Measurements from ENCODE around the gene LHB. TPM values are rescaled to one million over a fixed set of nuclear protein-coding genes. Genes with fewer than 3 reads are reported as not detected.

LHB gene
- total and polyA plus RNA-seq, 2 donors (not counting 1 experiment from before 2014, with no cell fraction given): 1.1 to 4.7 TPM

DNA sequence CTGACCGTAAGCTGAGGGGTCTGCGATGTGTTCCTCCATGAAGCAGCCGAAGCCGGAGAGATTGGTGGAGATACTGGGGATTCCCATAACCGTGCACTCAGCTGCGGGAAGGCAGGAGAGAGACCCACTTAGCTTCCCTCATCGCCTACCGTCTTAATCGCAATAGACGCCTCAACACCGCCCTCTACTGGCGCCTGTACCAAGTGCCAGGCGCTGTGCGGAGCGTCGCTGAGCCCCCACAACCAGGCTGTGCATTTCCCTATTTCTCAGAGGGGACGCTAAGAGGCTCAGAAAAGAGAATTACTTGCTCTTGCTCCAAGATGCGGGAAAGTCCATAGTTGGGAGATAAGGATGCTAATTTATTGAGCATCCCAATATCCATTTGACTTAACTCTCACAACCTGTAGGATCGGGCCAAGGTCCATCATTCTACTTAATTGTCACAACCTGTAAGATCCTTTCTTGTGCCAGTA, 45.9 kb downstream of the LHB start:
- peak overlapping the region; percentile 63 for H3K27ac Mint-ChIP-seq
- 10% methylated on average over 15 of the region's 19 CpGs for WGBS (ENCODE audit: insufficient coverage)
- Histone ChIP-seq H3K9me3 (ENCODE audit: control extremely low read depth in 1 of 3, control insufficient read depth in 2 of 3, insufficient read depth in 1 of 3, low read length in 2 of 3) (peaks cover 0 to 5% (median 0%) of the 10 kb centered on the region in 3 donors), H4K20me1 (ENCODE audit: control insufficient read depth, insufficient read depth, low read length, poor library complexity, severe bottlenecking) (peaks cover 16% of the 10 kb centered on the region), H3K27me3 (replicated peaks in 1 of 4; ENCODE audit: control extremely low read depth in 1 of 4, control insufficient read depth in 3 of 4, insufficient read depth in 4 of 4, low read length in 3 of 4) (no peaks in the 10 kb centered on the region), H3K4me1 (ENCODE audit: control insufficient read depth in 2 of 2, insufficient read depth in 2 of 2, low read length in 2 of 2) (peaks cover 12 to 29% of the 10 kb centered on the region in 2 donors), H3K27ac (ENCODE audit: low read length in 2 of 2) (no peak overlapping the region), H3K4me2 (replicated peaks; ENCODE audit: low read depth, low read length, poor library complexity, severe bottlenecking) (no peak overlapping the region), H3K9ac (ENCODE audit: low read length) (no peak overlapping the region), H3K4me3 (ENCODE audit: control extremely low read depth in 1 of 5, extremely low read depth in 1 of 5, insufficient read depth in 1 of 5, low read depth in 2 of 5, low read length in 4 of 5) (no peak overlapping the region), H2AFZ (ENCODE audit: insufficient read depth, low read depth, low read length, poor library complexity, severe bottlenecking) (no peak overlapping the region), H3K79me2 (ENCODE audit: control insufficient read depth, insufficient read depth, low read length) (peaks cover 9% of the 10 kb centered on the region), H3K36me3 (replicated peaks in 1 of 2; ENCODE audit: control extremely low read depth in 1 of 2, control insufficient read depth in 1 of 2, extremely low read depth in 1 of 2, insufficient read depth in 2 of 2, low read length in 1 of 2) (peaks cover 3 to 55% of the 10 kb centered on the region in 2 experiments)
- peak; percentile 89 for ATAC-seq (ENCODE audit: low read depth)
- H3K4me1 Mint-ChIP-seq: peaks cover 34% of the 10 kb centered on the region
- DNase-seq: peak; percentile 91
- ChIA-PET POLR2A (interaction anchor here (0.5 to 1.1 kb wide), 4 partner anchors 90 to 192 kb away, joined by 3 to 15 read pairs (median 4); no protein-coding TSS in a partner anchor), CTCF (interaction anchor here (0.6 to 5.0 kb wide), 34 partner anchors 9 to 325 kb away, joined by 3 to 70 read pairs (median 5); partner anchors contain the start of genes BAX, BCAT2, CA11 and DHDH)
- no peaks in the 10 kb centered on the region for H3K9me3 Mint-ChIP-seq (ENCODE audit: insufficient read depth)
- no peaks in the 10 kb centered on the region for H3K27me3 Mint-ChIP-seq
- TF ChIP-seq, protein P1, sequence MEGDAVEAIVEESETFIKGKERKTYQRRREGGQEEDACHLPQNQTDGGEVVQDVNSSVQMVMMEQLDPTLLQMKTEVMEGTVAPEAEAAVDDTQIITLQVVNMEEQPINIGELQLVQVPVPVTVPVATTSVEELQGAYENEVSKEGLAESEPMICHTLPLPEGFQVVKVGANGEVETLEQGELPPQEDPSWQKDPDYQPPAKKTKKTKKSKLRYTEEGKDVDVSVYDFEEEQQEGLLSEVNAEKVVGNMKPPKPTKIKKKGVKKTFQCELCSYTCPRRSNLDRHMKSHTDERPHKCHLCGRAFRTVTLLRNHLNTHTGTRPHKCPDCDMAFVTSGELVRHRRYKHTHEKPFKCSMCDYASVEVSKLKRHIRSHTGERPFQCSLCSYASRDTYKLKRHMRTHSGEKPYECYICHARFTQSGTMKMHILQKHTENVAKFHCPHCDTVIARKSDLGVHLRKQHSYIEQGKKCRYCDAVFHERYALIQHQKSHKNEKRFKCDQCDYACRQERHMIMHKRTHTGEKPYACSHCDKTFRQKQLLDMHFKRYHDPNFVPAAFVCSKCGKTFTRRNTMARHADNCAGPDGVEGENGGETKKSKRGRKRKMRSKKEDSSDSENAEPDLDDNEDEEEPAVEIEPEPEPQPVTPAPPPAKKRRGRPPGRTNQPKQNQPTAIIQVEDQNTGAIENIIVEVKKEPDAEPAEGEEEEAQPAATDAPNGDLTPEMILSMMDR (IDR thresholded peaks at IDR 0.05): peak; percentile 93
- TF ChIP-seq EZH2 (IDR thresholded peaks at IDR 0.05; ENCODE audit: borderline replicate concordance, insufficient read depth, low read depth, low read length, poor library complexity, severe bottlenecking): no peak
- no peak overlapping the region for H3K4me3 Mint-ChIP-seq
- intact Hi-C loops (cut with micrococcal nuclease): loop anchor here (1.0 kb wide), 5 partner anchors 38 to 183 kb away; partner anchors contain the start of gene DHDH

GRCh38 chr19:48970139-48970766, 46.6 kb downstream of the LHB start:
- CTCF ChIA-PET: interaction anchor here (0.6 to 5.0 kb wide), 34 partner anchors 8 to 325 kb away, joined by 3 to 70 read pairs (median 5); partner anchors contain the start of genes BAX, CA11, DHDH and GYS1
- TF ChIP-seq EZH2 (IDR thresholded peaks at IDR 0.05; ENCODE audit: borderline replicate concordance, insufficient read depth, low read depth, low read length, poor library complexity, severe bottlenecking): no peak
- TF ChIP-seq, protein P1 (IDR thresholded peaks at IDR 0.05): no peak
- Histone ChIP-seq H3K4me2 (replicated peaks; ENCODE audit: low read depth, low read length, poor library complexity, severe bottlenecking) (no peak overlapping the region), H3K4me1 (ENCODE audit: control insufficient read depth in 2 of 2, insufficient read depth in 2 of 2, low read length in 2 of 2) (peaks cover 12 to 31% of the 10 kb centered on the region in 2 donors), H3K27me3 (replicated peaks in 1 of 4; ENCODE audit: control extremely low read depth in 1 of 4, control insufficient read depth in 3 of 4, insufficient read depth in 4 of 4, low read length in 3 of 4) (no peaks in the 10 kb centered on the region), H3K9me3 (ENCODE audit: control extremely low read depth in 1 of 3, control insufficient read depth in 2 of 3, insufficient read depth in 1 of 3, low read length in 2 of 3) (peaks cover 0 to 5% (median 0%) of the 10 kb centered on the region in 3 donors), H3K27ac (ENCODE audit: low read length in 2 of 2) (no peak overlapping the region), H3K9ac (ENCODE audit: low read length) (no peak overlapping the region), H3K36me3 (replicated peaks in 1 of 2; ENCODE audit: control extremely low read depth in 1 of 2, control insufficient read depth in 1 of 2, extremely low read depth in 1 of 2, insufficient read depth in 2 of 2, low read length in 1 of 2) (peaks cover 3 to 55% of the 10 kb centered on the region in 2 experiments), H4K20me1 (ENCODE audit: control insufficient read depth, insufficient read depth, low read length, poor library complexity, severe bottlenecking) (peaks cover 22% of the 10 kb centered on the region), H3K4me3 (ENCODE audit: control extremely low read depth in 1 of 5, extremely low read depth in 1 of 5, insufficient read depth in 1 of 5, low read depth in 2 of 5, low read length in 4 of 5) (no peak overlapping the region), H3K79me2 (ENCODE audit: control insufficient read depth, insufficient read depth, low read length) (peaks cover 16% of the 10 kb centered on the region), H2AFZ (ENCODE audit: insufficient read depth, low read depth, low read length, poor library complexity, severe bottlenecking) (no peak overlapping the region)
- POLR2A ChIA-PET: interaction anchor here (0.5 to 1.1 kb wide), 5 partner anchors 16 to 192 kb away, joined by 3 to 15 read pairs (median 4); no protein-coding TSS in a partner anchor
- Mint-ChIP-seq H3K4me1 (peaks cover 38% of the 10 kb centered on the region), H3K27me3 (no peaks in the 10 kb centered on the region), H3K4me3 (no peak overlapping the region), H3K27ac (no peak overlapping the region), H3K9me3 (ENCODE audit: insufficient read depth) (no peaks in the 10 kb centered on the region)
- ATAC-seq (ENCODE audit: low read depth): no peak
- WGBS (ENCODE audit: insufficient coverage): 94% methylated on average over 17 of the region's 23 CpGs
- no peak for DNase-seq
- intact Hi-C loops (cut with micrococcal nuclease): no loop called here

All from B cell (primary cell).